HepG2 (cell line): ENCODE data around the gene FCGR3B. TPM values are rescaled to one million over a fixed set of nuclear protein-coding genes. Genes with fewer than 3 reads are reported as not detected.
"Not testable (repeated sequence)": the region's sequence is repeated elsewhere in the genome, so short reads cannot be mapped to it uniquely, and the experiment has no call there.

Experiments
- ATAC-seq: fragments of 200-7000 bp; cut with Tn5 transposase; 3 replicates; pipeline ENCODE4 v1.9.1; 2020; ENCODE audit warnings: mild to moderate bottlenecking, moderate library complexity
- BruUV-seq: library from RNA; stranded (reverse); fragments of 400-500 nt; replicated peaks from 2 replicates; lab custom pipeline; 2021; lab: Mats Ljungman, UMichigan
- CTCF ChIA-PET: fragments of 300-600 bp; formaldehyde crosslinking; extraction: SDS; loops from one replicate; lab custom pipeline; 2021; ENCODE audit warnings: low total read pairs, inconsistent platforms, low intra/inter-chr PET ratio; lab: Yijun Ruan, JAX
- POLR2A ChIA-PET: fragments of 350-600 bp; sonication (Branson Sonifier 250); formaldehyde crosslinking; loops from one replicate; lab custom pipeline; 2020; ENCODE audit warnings: antibody characterized with exemption, inconsistent platforms; lab: Yijun Ruan, JAX
- DNase-seq: peaks from one replicate; pipeline ENCODE4 v3.0.0-alpha.2; 2015; ENCODE audit warnings: low spot score
- FAIRE-seq: peaks from 3 replicates; lab custom pipeline; 2011; peaks lifted over from hg19 to GRCh38; lab: Jason Lieb, UNC
- H2AFZ ChIP-seq: one replicate; pipeline ENCODE4 v1.6.1; 2011; ENCODE audit warnings: low read length, inconsistent platforms
- H3K27ac ChIP-seq: fragments of 300-600 bp; 3 replicates; pipeline ENCODE4 v1.8.0; 2011; ENCODE audit warnings: mixed run types, mild to moderate bottlenecking, mixed read lengths, low read length, inconsistent platforms; ENCODE audit not compliant: insufficient read depth; ENCODE audit errors: extremely low read length
- H3K27me3 ChIP-seq, 2 experiments: fragments of 200-600 bp in 1 of 2; 2 replicates in 1 of 2; 3 replicates in 1 of 2; pipeline versions ENCODE4 v1.6.0 to v1.8.0; 2011; ENCODE audit warnings: low read length in 2 of 2, mild to moderate bottlenecking in 2 of 2, moderate library complexity in 2 of 2, inconsistent platforms in 1 of 2; ENCODE audit not compliant: insufficient read depth in 2 of 2, control insufficient read depth in 1 of 2
- H3K36me3 ChIP-seq, 2 experiments: fragments of 200-600 bp in 1 of 2; replicated peaks in 1 of 2; 2 replicates in 1 of 2; 3 replicates in 1 of 2; pipeline versions ENCODE4 v1.5.1 to v1.8.0; 2011; ENCODE audit warnings: low read length in 2 of 2, inconsistent platforms in 1 of 2; ENCODE audit not compliant: insufficient read depth in 2 of 2, control insufficient read depth in 1 of 2
- H3K4me1 ChIP-seq: 2 replicates; pipeline ENCODE4 v1.5.1; 2012; ENCODE audit warnings: low read length, inconsistent platforms; ENCODE audit not compliant: insufficient read depth
- H3K4me2 ChIP-seq: 2 replicates; pipeline ENCODE4 v1.6.0; 2011; ENCODE audit warnings: low read depth, low read length, inconsistent platforms
- H3K4me3 ChIP-seq, 3 experiments: fragments of 200-600 bp in 1 of 3; sonication (generic), shearing (Covaris generic) in 1 of 3; replicated peaks in 1 of 3; 2 replicates each; pipeline ENCODE4 v1.5.1; 2011 to 2016; ENCODE audit warnings: low read length in 3 of 3, inconsistent platforms in 2 of 3, low read depth in 2 of 3, mild to moderate bottlenecking in 2 of 3, control low read depth in 1 of 3, mixed read lengths in 1 of 3; ENCODE audit not compliant: insufficient read depth in 1 of 3
- H3K79me2 ChIP-seq: one replicate; pipeline ENCODE4 v1.6.1; 2011; ENCODE audit warnings: low read length, inconsistent platforms; ENCODE audit not compliant: insufficient read depth
- H3K9ac ChIP-seq: 2 replicates; pipeline ENCODE4 v1.6.0; 2011; ENCODE audit warnings: mild to moderate bottlenecking, low read depth, low read length, inconsistent platforms; ENCODE audit not compliant: insufficient read depth
- H3K9me3 ChIP-seq: 2 replicates; pipeline ENCODE4 v1.5.1; 2012; ENCODE audit warnings: mild to moderate bottlenecking, low read length
- H4K20me1 ChIP-seq: 2 replicates; pipeline ENCODE4 v1.6.0; 2011; ENCODE audit warnings: inconsistent platforms, mild to moderate bottlenecking, low read length, moderate library complexity; ENCODE audit not compliant: insufficient read depth
- WGBS: methylation state at CpG from one replicate; pipeline ENCODE4 v1.1.6; 2017; ENCODE audit warnings: low lambda C conversion rate; 5-methylcytosine and 5-hydroxymethylcytosine counted together
- in situ Hi-C: cut with HindIII; loops from 2 replicates; pipeline ENCODE4 v1.10.0; 2017; ENCODE audit warnings: low pct_unique_long_range_greater_than_20kb; ENCODE audit not compliant: extremely low pct_ligation_motif_present
- intact Hi-C: fragments of 100-400 bp; cut with micrococcal nuclease; formaldehyde crosslinking; loops from one replicate; pipeline ENCODE4 v1.10.0; 2022; ENCODE audit not compliant: unreplicated experiment
- polyA plus RNA-seq, 8 experiments: library from polyadenylated mRNA; depleted of rRNA in 3 of 8; stranded (reverse) in 7 of 8; unstranded in 1 of 8; fragments of >200 nt; fragmentation: Illumina TruSeq in 4 of 8; extraction: Trizol in 4 of 8; gene quantifications; 2 replicates each; pipeline versions ENCODE4 v1.2.1 to v1.2.3, GENCODE V29; 2011 to 2016; ENCODE audit warnings: low read depth in 4 of 8, missing spikeins in 1 of 8, mixed read lengths in 1 of 8; ENCODE audit not compliant: insufficient read depth in 1 of 8
- total RNA-seq, 5 experiments: library from RNA; depleted of rRNA; stranded (reverse); fragments of >200 nt; fragmentation: Illumina TruSeq; extraction: Trizol; gene quantifications; 2 replicates each; pipeline ENCODE4 v1.2.3, GENCODE V29; 2016; ENCODE audit warnings: low read depth in 1 of 5

FCGR3B gene
- total and polyA plus RNA-seq, 2 of the 13 experiments (the other 11 are each of a cell fraction or from before 2014, with no cell fraction given) = not detected

- H3K27ac ChIP-seq, CTCF ChIA-PET, H3K79me2 ChIP-seq, H3K36me3 ChIP-seq, H3K4me3 ChIP-seq, ATAC-seq, H4K20me1 ChIP-seq, H3K9ac ChIP-seq, BruUV-seq, DNase-seq, POLR2A ChIA-PET, in situ Hi-C loops, FAIRE-seq, H3K9me3 ChIP-seq, intact Hi-C loops, H3K27me3 ChIP-seq, H2AFZ ChIP-seq, H3K4me2 ChIP-seq: not testable (repeated sequence)
- WGBS = 0% methylated on average over 2 of the region's 3 CpGs
- H3K4me1 ChIP-seq = peaks cover 18% of the 10 kb centered on the region
These were observed 43.9 kb upstream of the FCGR3B start for GRCh38 chr1:161674908-161675307.

- H3K79me2 ChIP-seq, POLR2A ChIA-PET, intact Hi-C loops, BruUV-seq, H3K4me2 ChIP-seq, CTCF ChIA-PET, H3K27ac ChIP-seq, H3K36me3 ChIP-seq, H3K9me3 ChIP-seq, H3K4me3 ChIP-seq, H2AFZ ChIP-seq, H4K20me1 ChIP-seq, H3K27me3 ChIP-seq, in situ Hi-C loops, ATAC-seq, DNase-seq, FAIRE-seq, H3K9ac ChIP-seq: not testable (repeated sequence)
- WGBS = 11% methylated on average over 3 of the region's 3 CpGs
- peaks cover 18% of the 10 kb centered on the region for H3K4me1 ChIP-seq
These were observed 43.5 kb upstream of the FCGR3B start for GRCh38 chr1:161674447-161674846.

- H3K27me3 ChIP-seq, FAIRE-seq, BruUV-seq, H3K27ac ChIP-seq, ATAC-seq, intact Hi-C loops, H3K36me3 ChIP-seq, in situ Hi-C loops, H3K9ac ChIP-seq, CTCF ChIA-PET, H2AFZ ChIP-seq, H4K20me1 ChIP-seq, DNase-seq, POLR2A ChIA-PET, H3K9me3 ChIP-seq, H3K4me2 ChIP-seq, H3K4me3 ChIP-seq, H3K79me2 ChIP-seq: not testable (repeated sequence)
- 20% methylated on average over 5 of the region's 7 CpGs for WGBS
- H3K4me1 ChIP-seq = peaks cover 18% of the 10 kb centered on the region
These were observed 42.5 kb upstream of the FCGR3B start for GRCh38 chr1:161673437-161673836.
